Colonic mucosa (tissue), 4 donors: ENCODE data around the gene TRAPPC3L. TPM values are rescaled to one million over a fixed set of nuclear protein-coding genes. Genes with fewer than 3 reads are reported as not detected.

Experiments
- DNase-seq: peaks from one replicate; pipeline ENCODE4 v3.0.0-alpha.2; 2020
- H3K27ac ChIP-seq: fragments of 200-600 bp; one replicate; pipeline ENCODE4 v1.8.0; 2021
- H3K27me3 ChIP-seq: fragments of 200-600 bp; one replicate; pipeline ENCODE4 v1.8.0; 2021
- H3K36me3 ChIP-seq: fragments of 200-600 bp; one replicate; pipeline ENCODE4 v1.8.0; 2021
- H3K4me1 ChIP-seq: fragments of 200-600 bp; one replicate; pipeline ENCODE4 v1.8.0; 2021; ENCODE audit warnings: mild to moderate bottlenecking
- H3K4me3 ChIP-seq: fragments of 200-600 bp; one replicate; pipeline ENCODE4 v1.8.0; 2021
- H3K9ac ChIP-seq, 2 donors: one replicate each; pipeline ENCODE4 v1.7.0; 2013; ENCODE audit warnings: control low read depth in 2 of 2, low read depth in 2 of 2, low read length in 2 of 2
- H3K9me3 ChIP-seq: fragments of 200-600 bp; one replicate; pipeline ENCODE4 v1.8.0; 2021
- CTCF ChIP-seq: fragments of 200-600 bp; IDR thresholded peaks from one replicate; pipeline ENCODE4 v1.8.0; 2022; ENCODE audit warnings: antibody characterized with exemption, mild to moderate bottlenecking
- intact Hi-C: fragments of 100-400 bp; cut with DNase I; formaldehyde crosslinking; loops from one replicate; pipeline ENCODE4 v1.14.1; 2022
- total RNA-seq, 2 donors: library from RNA; stranded (reverse); fragmentation: NEBNext Ultra II Directional in 1 of 2; extraction: Animal tissue kit (Norgen Biotek cat#: 25700) in 1 of 2; gene quantifications; one replicate each; pipeline ENCODE4 v1.2.1, GENCODE V29; 2021
- donor health status: healthy.
- donor health status: DM: no; HTN: no; CAD: no.
- donor health status: DM: no; HTN: no; CAD: no.

The TRAPPC3L gene
- not detected for total RNA-seq

DNA sequence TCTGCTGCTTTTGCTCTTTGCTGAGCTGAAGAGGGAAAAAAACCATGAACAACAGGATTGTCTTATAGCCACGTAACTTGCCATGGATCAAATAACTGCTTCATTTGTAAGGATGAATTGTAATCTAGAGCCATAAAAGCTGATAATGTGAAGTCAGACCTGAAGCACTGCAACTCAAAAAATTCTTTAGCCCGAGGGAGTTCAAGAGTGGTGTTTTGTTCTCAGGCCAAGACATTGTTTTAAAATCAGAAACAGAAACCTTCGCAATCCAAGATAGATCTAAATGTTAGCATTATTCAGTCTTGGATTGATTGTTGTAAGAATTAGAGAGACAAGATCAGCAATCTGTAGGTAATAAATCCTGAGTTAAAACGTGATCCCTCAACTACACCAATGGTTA is at the start of gene TRAPPC3L:
Gene TRAPPC3L (minus strand): TSS at position 34 of the 400 bp plus-strand sequence. CDS start 170 bp downstream, outside the sequence.
- Histone ChIP-seq H3K27ac (no peak within 1 kb of the TSS), H3K9me3 (no peaks in the 10 kb centered on the region), H3K9ac (no peak within 1 kb of the TSS), H3K27me3 (no peaks in the 10 kb centered on the region), H3K4me1 (no peaks in the 10 kb centered on the region), H3K36me3 (no peaks in the 10 kb centered on the region), H3K4me3 (no peak within 1 kb of the TSS)
- DNase-seq, result no peak
- no peak for TF ChIP-seq CTCF
- intact Hi-C loops, result no loop called here

DNA sequence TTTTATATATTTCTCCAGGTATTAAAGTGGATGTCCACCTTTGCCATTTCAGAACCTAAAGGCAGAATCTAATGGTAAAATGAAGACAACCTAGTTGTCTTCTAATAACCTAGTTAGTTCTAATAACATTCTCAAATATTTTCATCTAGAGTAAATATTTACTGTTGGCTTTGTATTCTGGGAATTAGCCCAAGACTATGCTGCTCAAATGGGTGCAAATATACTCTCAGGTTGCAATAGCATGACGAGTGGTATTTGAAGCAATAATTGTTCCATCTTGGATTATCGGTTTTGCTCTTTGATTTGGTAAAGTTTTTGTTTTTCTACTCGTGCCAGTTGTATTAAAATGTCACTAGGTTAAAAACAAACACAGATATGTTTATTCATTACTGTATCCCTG is 49.8 kb upstream of the TRAPPC3L start:
- Histone ChIP-seq H3K4me1 (no peaks in the 10 kb centered on the region), H3K9ac (no peak overlapping the region), H3K4me3 (no peak overlapping the region), H3K36me3 (peaks cover 3% of the 10 kb centered on the region), H3K9me3 (no peaks in the 10 kb centered on the region), H3K27ac (no peak overlapping the region), H3K27me3 (no peaks in the 10 kb centered on the region)
- no peak for DNase-seq
- TF ChIP-seq CTCF, result no peak
- intact Hi-C loops, result no loop called here

DNA sequence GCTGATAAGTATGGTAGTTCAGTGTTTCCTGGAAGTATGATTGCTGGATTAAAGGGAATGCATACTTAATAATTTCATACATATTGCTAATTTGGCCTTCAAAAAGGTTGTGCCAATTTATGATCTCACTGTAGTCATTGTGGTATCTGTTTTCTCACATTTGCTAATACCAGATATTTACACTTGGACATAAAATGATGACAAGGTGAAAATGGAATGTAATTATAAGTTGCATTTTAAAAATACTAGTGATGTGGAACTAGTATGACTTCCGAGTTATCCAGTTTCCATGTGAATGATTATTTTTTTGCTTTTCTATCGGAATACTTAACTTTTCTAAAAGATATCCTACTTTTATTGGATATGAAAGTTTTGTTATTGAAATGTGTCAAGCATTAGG is 41.3 kb upstream of the TRAPPC3L start:
- DNase-seq, result no peak
- Histone ChIP-seq H3K4me3 (no peak overlapping the region), H3K36me3 (no peaks in the 10 kb centered on the region), H3K4me1 (no peaks in the 10 kb centered on the region), H3K9ac (no peak overlapping the region), H3K9me3 (no peaks in the 10 kb centered on the region), H3K27ac (no peak overlapping the region), H3K27me3 (no peaks in the 10 kb centered on the region)
- TF ChIP-seq CTCF, result no peak
- intact Hi-C loops, result no loop called here

DNA sequence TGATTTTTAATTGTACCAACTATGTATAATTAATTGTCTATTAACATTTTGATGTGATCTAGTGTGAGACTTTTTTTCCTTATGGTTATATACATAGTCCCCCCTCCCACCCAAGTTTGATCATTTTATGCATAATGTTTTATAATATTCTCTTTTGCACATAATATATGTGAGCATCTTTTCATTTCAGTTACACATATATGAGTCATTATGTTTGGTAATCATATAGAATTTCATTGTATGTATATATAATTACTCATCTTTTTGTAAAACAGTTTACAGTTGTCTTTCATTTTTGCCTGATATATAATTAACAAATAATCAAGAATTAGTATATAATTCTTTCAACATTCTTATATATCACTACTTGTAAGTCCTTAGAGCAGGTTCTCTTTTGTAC is 40.8 kb upstream of the TRAPPC3L start:
- H3K9me3 ChIP-seq, result no peaks in the 10 kb centered on the region
- H3K4me3 ChIP-seq, result no peak overlapping the region
- H3K27me3 ChIP-seq, result no peaks in the 10 kb centered on the region
- H3K9ac ChIP-seq, result no peak overlapping the region
- H3K27ac ChIP-seq, result no peak overlapping the region
- TF ChIP-seq CTCF, result no peak
- H3K4me1 ChIP-seq, result no peaks in the 10 kb centered on the region
- DNase-seq, result no peak
- intact Hi-C loops, result no loop called here
- H3K36me3 ChIP-seq, result no peaks in the 10 kb centered on the region

DNA sequence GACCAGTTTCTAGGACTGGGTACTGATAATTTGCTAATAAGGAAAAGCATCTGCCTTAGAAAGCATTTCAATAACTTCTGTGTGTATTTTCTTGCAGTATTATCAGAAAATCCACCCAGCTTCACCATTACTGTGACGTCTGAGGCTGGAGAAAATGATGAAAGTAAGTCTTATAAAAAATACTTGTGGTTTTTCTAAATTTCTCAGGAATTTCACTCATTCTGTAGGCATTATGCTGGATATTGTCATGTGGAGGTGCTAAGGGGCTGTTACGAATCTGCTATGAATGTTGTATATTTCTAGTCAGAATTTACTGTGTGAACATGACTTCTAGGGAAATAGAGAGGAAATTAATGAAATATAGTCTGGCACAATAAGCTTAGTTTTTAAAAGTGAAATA is 34.7 kb upstream of the TRAPPC3L start:
- intact Hi-C loops, result no loop called here
- TF ChIP-seq CTCF, result no peak
- Histone ChIP-seq H3K9ac (no peak overlapping the region), H3K4me1 (no peaks in the 10 kb centered on the region), H3K4me3 (no peak overlapping the region), H3K36me3 (no peaks in the 10 kb centered on the region), H3K9me3 (no peaks in the 10 kb centered on the region), H3K27me3 (no peaks in the 10 kb centered on the region), H3K27ac (no peak overlapping the region)
- DNase-seq, result no peak

DNA sequence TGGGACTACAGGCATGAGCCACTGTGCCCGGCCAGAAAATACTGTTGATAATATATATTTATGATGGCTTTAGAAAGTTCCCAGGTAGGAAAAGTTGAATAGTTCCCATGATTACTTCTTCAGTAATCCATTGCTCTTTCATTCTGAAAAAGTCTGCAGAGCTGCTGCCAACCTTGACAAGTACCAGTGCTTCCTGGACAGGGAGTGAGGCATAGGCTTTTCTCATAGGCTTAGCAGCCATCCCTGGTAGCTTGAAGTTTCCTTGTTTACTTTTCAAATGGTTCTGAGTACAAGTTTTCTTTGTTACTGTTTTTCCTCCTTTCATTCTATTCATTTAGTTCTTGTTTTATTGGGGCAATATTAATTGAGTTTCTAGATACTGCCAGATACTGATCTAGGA is 33.7 kb upstream of the TRAPPC3L start:
- intact Hi-C loops, result no loop called here
- DNase-seq, result no peak
- no peak for TF ChIP-seq CTCF
- no peaks in the 10 kb centered on the region for H3K9me3 ChIP-seq
- no peak overlapping the region for H3K9ac ChIP-seq
- H3K27me3 ChIP-seq, result no peaks in the 10 kb centered on the region
- H3K4me1 ChIP-seq, result no peaks in the 10 kb centered on the region
- H3K27ac ChIP-seq, result no peak overlapping the region
- H3K36me3 ChIP-seq, result no peaks in the 10 kb centered on the region
- H3K4me3 ChIP-seq, result no peak overlapping the region
